ENCODE results near the gene NOBOX. TPM values are rescaled to one million over a fixed set of nuclear protein-coding genes. Genes with fewer than 3 reads are reported as not detected.

NOBOX gene
- polyA plus RNA-seq (not detected in 3 replicates), polyA minus RNA-seq (not detected in 3 replicates)
- not detected for polyA plus RNA-seq (2011; ENCODE audit: low read depth)
- polyA plus RNA-seq (2011; cell fraction: cytosol; rRNA removed): not detected in 2 replicates
- not detected in 2 replicates for polyA plus RNA-seq (2011; cell fraction: nucleus; rRNA removed)
- polyA plus RNA-seq (2012; ENCODE audit: low replicate concordance): not detected in 2 replicates
- polyA minus RNA-seq (2011; cell fraction: cytosol; rRNA and poly(A)+ RNA removed): not detected
- polyA minus RNA-seq (2011; cell fraction: nucleus; rRNA and poly(A)+ RNA removed): not detected in 2 replicates

DNA sequence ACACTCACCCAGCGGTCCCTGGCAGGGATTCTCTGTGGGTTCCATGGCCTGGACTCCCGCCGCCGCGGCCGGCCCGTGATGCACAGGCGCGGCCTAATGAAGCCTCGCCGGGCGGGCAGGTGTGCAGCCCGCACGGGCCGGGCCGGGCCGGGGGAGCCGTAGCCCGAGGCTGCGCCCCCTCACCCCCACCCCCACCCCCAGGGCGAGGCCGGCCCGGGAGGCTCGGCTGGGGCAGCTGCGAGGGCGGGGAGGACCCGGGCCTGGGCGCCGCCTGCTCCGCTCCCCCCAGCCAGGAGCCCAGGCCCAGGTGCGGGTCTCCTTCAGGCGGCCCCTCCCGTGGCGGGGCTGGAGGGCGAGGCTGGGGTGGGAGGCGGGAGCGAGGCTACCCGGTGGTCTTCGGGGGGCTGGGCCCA is at the start of gene NOBOX:
Gene NOBOX (minus strand): TSS at position 45 of the 413 bp plus-strand sequence.
- dilution Hi-C loops (cut with MboI; ENCODE audit: extremely low pct_ligation_motif_present, low sequenced_read_pairs): no loop called here
- Histone ChIP-seq H3K79me2 (ENCODE audit: control insufficient read depth, insufficient read depth, low read length) (no peaks in the 10 kb centered on the region), H3K9me1 (ENCODE audit: control insufficient read depth, extremely low read depth, insufficient read depth, low read length) (no peaks in the 10 kb centered on the region), H3K27ac (ENCODE audit: control insufficient read depth, insufficient read depth, low read length) (no peak within 1 kb of the TSS), H3K9ac (ENCODE audit: control insufficient read depth, extremely low read depth, insufficient read depth, low read length) (no peak within 1 kb of the TSS), H3K4me2 (ENCODE audit: control insufficient read depth, extremely low read depth, insufficient read depth, low read depth, low read length) (no peak within 1 kb of the TSS), H3K4me3 (ENCODE audit: control insufficient read depth in 2 of 3, extremely low read depth in 1 of 3, insufficient read depth in 2 of 3, low read depth in 1 of 3, low read length in 3 of 3) (no peak within 1 kb of the TSS), H2AFZ (ENCODE audit: control insufficient read depth, low read length) (no peak within 1 kb of the TSS), H3K4me1 (ENCODE audit: control insufficient read depth, extremely low read depth, insufficient read depth, low read length) (peaks cover 20% of the 10 kb centered on the region), H3K27me3 (ENCODE audit: control insufficient read depth, extremely low read depth, insufficient read depth, low read length) (no peaks in the 10 kb centered on the region), H3K9me3 (ENCODE audit: control insufficient read depth, low read depth, low read length) (no peaks in the 10 kb centered on the region), H3K36me3 (ENCODE audit: control insufficient read depth in 2 of 2, extremely low read depth in 1 of 2, insufficient read depth in 2 of 2, low read length in 2 of 2) (no peaks in the 10 kb centered on the region), H4K20me1 (ENCODE audit: control insufficient read depth, extremely low read depth, insufficient read depth, low read length) (no peaks in the 10 kb centered on the region)
- FAIRE-seq (no peak), DNase-seq (ENCODE audit: low read depth, low spot score) (no peak)
- TF ChIP-seq, protein P1, sequence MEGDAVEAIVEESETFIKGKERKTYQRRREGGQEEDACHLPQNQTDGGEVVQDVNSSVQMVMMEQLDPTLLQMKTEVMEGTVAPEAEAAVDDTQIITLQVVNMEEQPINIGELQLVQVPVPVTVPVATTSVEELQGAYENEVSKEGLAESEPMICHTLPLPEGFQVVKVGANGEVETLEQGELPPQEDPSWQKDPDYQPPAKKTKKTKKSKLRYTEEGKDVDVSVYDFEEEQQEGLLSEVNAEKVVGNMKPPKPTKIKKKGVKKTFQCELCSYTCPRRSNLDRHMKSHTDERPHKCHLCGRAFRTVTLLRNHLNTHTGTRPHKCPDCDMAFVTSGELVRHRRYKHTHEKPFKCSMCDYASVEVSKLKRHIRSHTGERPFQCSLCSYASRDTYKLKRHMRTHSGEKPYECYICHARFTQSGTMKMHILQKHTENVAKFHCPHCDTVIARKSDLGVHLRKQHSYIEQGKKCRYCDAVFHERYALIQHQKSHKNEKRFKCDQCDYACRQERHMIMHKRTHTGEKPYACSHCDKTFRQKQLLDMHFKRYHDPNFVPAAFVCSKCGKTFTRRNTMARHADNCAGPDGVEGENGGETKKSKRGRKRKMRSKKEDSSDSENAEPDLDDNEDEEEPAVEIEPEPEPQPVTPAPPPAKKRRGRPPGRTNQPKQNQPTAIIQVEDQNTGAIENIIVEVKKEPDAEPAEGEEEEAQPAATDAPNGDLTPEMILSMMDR (optimal IDR thresholded peaks at IDR 0.05 in 1 of 3, IDR thresholded peaks at IDR 0.05 in 1 of 3, conservative IDR thresholded peaks at IDR 0.05 in 1 of 3; ENCODE audit: extremely low read depth in 1 of 3, insufficient read depth in 2 of 3, low read length in 3 of 3): no peak
- no peak for TF ChIP-seq EZH2 (IDR thresholded peaks at IDR 0.05; ENCODE audit: low read length)

DNA sequence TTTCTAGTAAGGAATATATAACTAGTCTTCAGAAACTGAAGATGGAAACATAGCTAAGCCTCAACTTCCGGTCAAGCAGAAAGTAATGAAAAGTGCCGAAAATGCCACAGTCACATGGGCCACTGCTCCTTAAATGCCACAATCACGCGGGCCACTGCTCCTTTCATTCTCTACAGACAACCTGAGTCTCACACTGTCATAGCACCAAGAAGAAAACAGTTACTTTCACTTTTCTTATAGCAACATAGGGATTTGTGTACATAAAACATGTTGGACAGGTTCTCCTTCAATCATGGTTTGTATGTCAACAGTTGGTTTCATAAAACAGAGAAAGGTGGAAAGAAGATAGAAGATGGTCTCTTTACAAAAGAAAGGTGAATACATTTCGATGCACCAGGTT is 48.6 kb upstream of the NOBOX start:
- H3K9me1 ChIP-seq (ENCODE audit: control insufficient read depth, extremely low read depth, insufficient read depth, low read length): no peaks in the 10 kb centered on the region
- no peaks in the 10 kb centered on the region for H3K4me1 ChIP-seq (ENCODE audit: control insufficient read depth, extremely low read depth, insufficient read depth, low read length)
- no peak overlapping the region for H3K4me3 ChIP-seq (ENCODE audit: control insufficient read depth in 2 of 3, extremely low read depth in 1 of 3, insufficient read depth in 2 of 3, low read depth in 1 of 3, low read length in 3 of 3)
- dilution Hi-C loops (cut with MboI; ENCODE audit: extremely low pct_ligation_motif_present, low sequenced_read_pairs): no loop called here
- H3K4me2 ChIP-seq (ENCODE audit: control insufficient read depth, extremely low read depth, insufficient read depth, low read depth, low read length): no peak overlapping the region
- H3K27me3 ChIP-seq (ENCODE audit: control insufficient read depth, extremely low read depth, insufficient read depth, low read length): no peaks in the 10 kb centered on the region
- FAIRE-seq: no peak
- H3K27ac ChIP-seq (ENCODE audit: control insufficient read depth, insufficient read depth, low read length): no peak overlapping the region
- no peaks in the 10 kb centered on the region for H3K36me3 ChIP-seq (ENCODE audit: control insufficient read depth in 2 of 2, extremely low read depth in 1 of 2, insufficient read depth in 2 of 2, low read length in 2 of 2)
- H3K79me2 ChIP-seq (ENCODE audit: control insufficient read depth, insufficient read depth, low read length): no peaks in the 10 kb centered on the region
- no peak overlapping the region for H3K9ac ChIP-seq (ENCODE audit: control insufficient read depth, extremely low read depth, insufficient read depth, low read length)
- no peaks in the 10 kb centered on the region for H3K9me3 ChIP-seq (ENCODE audit: control insufficient read depth, low read depth, low read length)
- H4K20me1 ChIP-seq (ENCODE audit: control insufficient read depth, extremely low read depth, insufficient read depth, low read length): no peaks in the 10 kb centered on the region
- DNase-seq (ENCODE audit: low read depth, low spot score): no peak
- H2AFZ ChIP-seq (ENCODE audit: control insufficient read depth, low read length): no peak overlapping the region
- TF ChIP-seq, protein P1 (optimal IDR thresholded peaks at IDR 0.05 in 1 of 3, IDR thresholded peaks at IDR 0.05 in 1 of 3, conservative IDR thresholded peaks at IDR 0.05 in 1 of 3; ENCODE audit: extremely low read depth in 1 of 3, insufficient read depth in 2 of 3, low read length in 3 of 3): no peak
- TF ChIP-seq EZH2 (IDR thresholded peaks at IDR 0.05; ENCODE audit: low read length): no peak
